Activated CD4-positive, alpha-beta T cell treated with anti-CD3 and anti-CD28 coated beads for 1 hour (primary cell): ENCODE measurements around the gene C18orf32.
A peak's percentile ranks its signal among the peaks of the same experiment; 100 is the strongest.
"Not testable (repeated sequence)": the region's sequence is repeated elsewhere in the genome, so short reads cannot be mapped to it uniquely, and the experiment has no call there.

Experiments used
- DNase-seq: peaks from one replicate; pipeline ENCODE4 v3.0.0-alpha.2; 2020

The C18orf32 gene

GRCh38 chr18:49500201-49500921 is 13.3 kb upstream of the C18orf32 start:
- no peak for DNase-seq

GRCh38 chr18:49499046-49499637 is 12.1 kb upstream of the C18orf32 start:
- no peak for DNase-seq

- no peak for DNase-seq
Observed at GRCh38 chr18:49495480-49495879, 8.4 kb upstream of the C18orf32 start.

- no peak for DNase-seq
Observed at GRCh38 chr18:49495076-49495475, 8.0 kb upstream of the C18orf32 start.

- no peak for DNase-seq
Observed at GRCh38 chr18:49494660-49495059, 7.6 kb upstream of the C18orf32 start.

- no peak for DNase-seq
Observed at GRCh38 chr18:49492694-49493033, 5.6 kb upstream of the C18orf32 start.

- peak; percentile 71 for DNase-seq
Observed at GRCh38 chr18:49491857-49492693, 5.0 kb upstream of the C18orf32 start, which contains the start of gene RPL17. Gene RPL17 (minus strand): TSS chr18:49492465.

- DNase-seq, result no peak
Observed at GRCh38 chr18:49491534-49491856, 4.5 kb upstream of the C18orf32 start.

GRCh38 chr18:49490246-49490762 is 3.3 kb upstream of the C18orf32 start:
- DNase-seq, result no peak

- no peak for DNase-seq
Observed at GRCh38 chr18:49487711-49488310, 777 bp upstream of the C18orf32 start.

GRCh38 chr18:49486606-49486952 is 455 bp downstream of the C18orf32 start:
- DNase-seq, result no peak

- no peak for DNase-seq
Observed at GRCh38 chr18:49486134-49486533, 900 bp downstream of the C18orf32 start.

- no peak for DNase-seq
Observed at GRCh38 chr18:49483198-49483597, 3.8 kb downstream of the C18orf32 start.

- no peak for DNase-seq
Observed at GRCh38 chr18:49481907-49482306, 5.1 kb downstream of the C18orf32 start.

- DNase-seq, result no peak
Observed at GRCh38 chr18:49481317-49481716, 5.7 kb downstream of the C18orf32 start.

- DNase-seq, result no peak
Observed at GRCh38 chr18:49479381-49480137, 7.5 kb downstream of the C18orf32 start.

GRCh38 chr18:49476664-49477411 is 10.2 kb downstream of the C18orf32 start:
- no peak for DNase-seq

- DNase-seq, result not testable (repeated sequence)
Observed at GRCh38 chr18:49474935-49475334, 12.1 kb downstream of the C18orf32 start.

- no peak for DNase-seq
Observed at GRCh38 chr18:49473721-49474120, 13.3 kb downstream of the C18orf32 start.

- no peak for DNase-seq
Observed at GRCh38 chr18:49472459-49472858, 14.6 kb downstream of the C18orf32 start.

GRCh38 chr18:49471532-49471931 is 15.5 kb downstream of the C18orf32 start:
- DNase-seq, result no peak

- no peak for DNase-seq
Observed at GRCh38 chr18:49467599-49467998, 19.4 kb downstream of the C18orf32 start.
